HCT116 (cell line): ENCODE results near the gene GPR107. TPM values are rescaled to one million over a fixed set of nuclear protein-coding genes. Genes with fewer than 3 reads are reported as not detected.

Source experiments
- ATAC-seq: fragments of 200-7000 bp; cut with Tn5 transposase; 2 replicates; pipeline ENCODE4 v1.9.1; 2020; ENCODE audit warnings: mild to moderate bottlenecking, moderate library complexity
- BruUV-seq: library from RNA; stranded (reverse); fragments of 400-500 nt; replicated peaks from 2 replicates; lab custom pipeline; 2021; lab: Mats Ljungman, UMichigan
- CTCF ChIA-PET: fragments of 300-600 bp; sonication (Branson Sonifier 250); formaldehyde crosslinking; loops from one replicate; lab custom pipeline; 2021; ENCODE audit warnings: antibody characterized with exemption; lab: Charles Lee
- POLR2A ChIA-PET: fragments of 300-600, 350-600 bp; sonication (Branson Sonifier 250); formaldehyde crosslinking; loops from one replicate; lab custom pipeline; 2021; ENCODE audit warnings: antibody characterized with exemption; lab: Charles Lee
- RAD21 ChIA-PET, 2 experiments: fragments of 300-600 bp; sonication (Branson Sonifier 250); formaldehyde crosslinking; loops; one replicate each; lab custom pipeline; 2023; ENCODE audit warnings: low total read pairs in 2 of 2; ENCODE audit not compliant: uncharacterized antibody in 2 of 2, unreplicated experiment in 2 of 2, low non-redundant PET in 1 of 2; lab: Charles Lee
- DNase-seq: peaks from one replicate; pipeline ENCODE4 v3.0.0-alpha.2; 2010; ENCODE audit warnings: low read depth, low spot score
- H2AFZ ChIP-seq: fragments of 200-600 bp; shearing (Covaris generic), sonication (generic); 2 replicates; pipeline ENCODE4 v1.6.1; 2017; ENCODE audit warnings: low read depth, mixed run types, mixed read lengths, antibody characterized with exemption, low read length; ENCODE audit not compliant: poor library complexity, severe bottlenecking
- H3K27ac ChIP-seq: 2 replicates; pipeline ENCODE4 v1.5.1; 2012; ENCODE audit warnings: low read depth, low read length
- H3K27me3 ChIP-seq: fragments of 200-600 bp; sonication (generic); 2 replicates; pipeline ENCODE4 v1.6.1; 2016; ENCODE audit warnings: mixed run types, low read length, mixed read lengths; ENCODE audit not compliant: insufficient read depth
- H3K36me3 ChIP-seq, 2 experiments: fragments of 200-500 bp in 1 of 2; fragments of 200-600 bp in 1 of 2; sonication (Bioruptor generic) in 1 of 2; sonication (generic) in 1 of 2; 2 replicates each; pipeline versions ENCODE4 v1.5.1 to v1.6.1; 2014 to 2016; ENCODE audit warnings: low read length in 2 of 2, inconsistent platforms in 1 of 2, mixed read lengths in 1 of 2, mixed run types in 1 of 2; ENCODE audit not compliant: insufficient read depth in 2 of 2, control insufficient read depth in 1 of 2
- H3K4me1 ChIP-seq, 2 experiments: fragments of 200-600 bp in 1 of 2; sonication (generic) in 1 of 2; 2 replicates each; pipeline versions ENCODE4 v1.5.1 to v1.6.1; 2012 to 2017; ENCODE audit warnings: low read length in 2 of 2, inconsistent platforms in 1 of 2, mild to moderate bottlenecking in 1 of 2, mixed read lengths in 1 of 2, mixed run types in 1 of 2, moderate library complexity in 1 of 2; ENCODE audit not compliant: insufficient read depth in 2 of 2, control insufficient read depth in 1 of 2
- H3K4me2 ChIP-seq: fragments of 200-600 bp; sonication (generic); 2 replicates; pipeline ENCODE4 v1.6.1; 2017; ENCODE audit warnings: mixed run types, low read length, mixed read lengths
- H3K4me3 ChIP-seq, 2 experiments: fragments of 200-600 bp in 1 of 2; sonication (generic) in 1 of 2; replicated peaks in 1 of 2; 2 replicates each; pipeline ENCODE4 v1.5.1; 2011 to 2016; ENCODE audit warnings: low read length in 2 of 2, control low read depth in 1 of 2, low read depth in 1 of 2, mild to moderate bottlenecking in 1 of 2, mixed read lengths in 1 of 2, mixed run types in 1 of 2
- H3K79me2 ChIP-seq: fragments of 200-600 bp; sonication (generic); 2 replicates; pipeline ENCODE4 v1.6.1; 2017; ENCODE audit warnings: mild to moderate bottlenecking, mixed run types, low read length, moderate library complexity, mixed read lengths; ENCODE audit not compliant: insufficient read depth
- H3K9ac ChIP-seq: fragments of 200-600 bp; sonication (generic); 2 replicates; pipeline ENCODE4 v1.6.1; 2016; ENCODE audit warnings: low read length, mixed read lengths
- H3K9me2 ChIP-seq: fragments of 200-600 bp; sonication (generic), shearing (Covaris generic); 2 replicates; pipeline ENCODE4 v1.6.1; 2017; ENCODE audit warnings: mixed run types, mild to moderate bottlenecking, moderate library complexity; ENCODE audit not compliant: insufficient read depth
- H3K9me3 ChIP-seq, 2 experiments: fragments of 200-500 bp in 1 of 2; fragments of 200-600 bp in 1 of 2; sonication (Bioruptor generic) in 1 of 2; sonication (generic) in 1 of 2; 2 replicates each; pipeline ENCODE4 v1.6.1; 2014 to 2017; ENCODE audit warnings: low read length in 2 of 2, mixed read lengths in 2 of 2, inconsistent platforms in 1 of 2, low read depth in 1 of 2, mild to moderate bottlenecking in 1 of 2, mixed run types in 1 of 2, moderate library complexity in 1 of 2; ENCODE audit not compliant: control insufficient read depth in 1 of 2, insufficient read depth in 1 of 2
- H4K20me1 ChIP-seq: fragments of 200-600 bp; sonication (generic), shearing (Covaris generic); 2 replicates; pipeline ENCODE4 v1.6.1; 2017; ENCODE audit warnings: mixed run types, mild to moderate bottlenecking, moderate library complexity; ENCODE audit not compliant: insufficient read depth
- ATF3 ChIP-seq: IDR thresholded peaks from 2 replicates; pipeline ENCODE4 v1.6.1; 2012
- MAX ChIP-seq: IDR thresholded peaks from 2 replicates; pipeline ENCODE4 v1.6.1; 2012
- REST ChIP-seq: IDR thresholded peaks from 2 replicates; pipeline ENCODE4 v1.6.1; 2012; ENCODE audit warnings: low read depth
- SIN3A ChIP-seq: IDR thresholded peaks from 2 replicates; pipeline ENCODE4 v1.6.1; 2012; ENCODE audit warnings: low read depth
- SRF ChIP-seq: IDR thresholded peaks from 2 replicates; pipeline ENCODE4 v1.6.1; 2012; ENCODE audit warnings: low read depth
- ZFX ChIP-seq: fragments of 450-650 bp; IDR thresholded peaks from 2 replicates; pipeline ENCODE4 v1.6.1; 2017
- ZNF274 ChIP-seq: fragments of 200-500 bp; sonication (Bioruptor generic); IDR thresholded peaks from 2 replicates; pipeline ENCODE4 v1.6.1; 2014; ENCODE audit warnings: mild to moderate bottlenecking, low read depth, low read length, inconsistent platforms
- intact Hi-C: fragments of 100-400 bp; cut with micrococcal nuclease; formaldehyde crosslinking; loops from 2 replicates; pipeline ENCODE4 v1.10.0; 2022
- total RNA-seq: library from RNA; stranded (reverse); gene quantifications from one replicate; pipeline ENCODE4 v1.2.1, GENCODE V29; 2021; ENCODE audit not compliant: unreplicated experiment

GPR107 gene
- total RNA-seq, 1 experiment from 2014 or later: 32.5 TPM

- H3K4me3 ChIP-seq: no peak overlapping the region
- no peaks in the 10 kb centered on the region for H3K36me3 ChIP-seq
- H3K4me1 ChIP-seq: peaks cover 0 to 3% of the 10 kb centered on the region in 2 experiments; a peak in 3 of 4 replicates
- DNase-seq (no peak), ATAC-seq (no peak)
- no TSS peak for BruUV-seq
- no peak overlapping the region for H3K27ac ChIP-seq
- H3K4me2 ChIP-seq: no peak overlapping the region
- ChIA-PET RAD21 (no interaction called here), CTCF (no interaction called here), POLR2A (no interaction called here)
- H3K9ac ChIP-seq: no peak overlapping the region
- H2AFZ ChIP-seq: no peak overlapping the region
- H3K9me2 ChIP-seq: no peaks in the 10 kb centered on the region
- TF ChIP-seq SRF (no peak), ATF3 (no peak), MAX (no peak), ZNF274 (no peak), SIN3A (no peak), REST (no peak), ZFX (no peak)
- no peaks in the 10 kb centered on the region for H3K79me2 ChIP-seq
- H3K9me3 ChIP-seq: no peaks in the 10 kb centered on the region
- no peaks in the 10 kb centered on the region for H3K27me3 ChIP-seq
- no peaks in the 10 kb centered on the region for H4K20me1 ChIP-seq
- intact Hi-C loops: no loop called here
Observed at GRCh38 chr9:130166399-130166798, 112.7 kb downstream of the GPR107 start.
